ENCODE measurements around the gene KRTAP4-12.

- TF ChIP-seq, protein P1, sequence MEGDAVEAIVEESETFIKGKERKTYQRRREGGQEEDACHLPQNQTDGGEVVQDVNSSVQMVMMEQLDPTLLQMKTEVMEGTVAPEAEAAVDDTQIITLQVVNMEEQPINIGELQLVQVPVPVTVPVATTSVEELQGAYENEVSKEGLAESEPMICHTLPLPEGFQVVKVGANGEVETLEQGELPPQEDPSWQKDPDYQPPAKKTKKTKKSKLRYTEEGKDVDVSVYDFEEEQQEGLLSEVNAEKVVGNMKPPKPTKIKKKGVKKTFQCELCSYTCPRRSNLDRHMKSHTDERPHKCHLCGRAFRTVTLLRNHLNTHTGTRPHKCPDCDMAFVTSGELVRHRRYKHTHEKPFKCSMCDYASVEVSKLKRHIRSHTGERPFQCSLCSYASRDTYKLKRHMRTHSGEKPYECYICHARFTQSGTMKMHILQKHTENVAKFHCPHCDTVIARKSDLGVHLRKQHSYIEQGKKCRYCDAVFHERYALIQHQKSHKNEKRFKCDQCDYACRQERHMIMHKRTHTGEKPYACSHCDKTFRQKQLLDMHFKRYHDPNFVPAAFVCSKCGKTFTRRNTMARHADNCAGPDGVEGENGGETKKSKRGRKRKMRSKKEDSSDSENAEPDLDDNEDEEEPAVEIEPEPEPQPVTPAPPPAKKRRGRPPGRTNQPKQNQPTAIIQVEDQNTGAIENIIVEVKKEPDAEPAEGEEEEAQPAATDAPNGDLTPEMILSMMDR (IDR thresholded peaks at IDR 0.05): no peak
- no peak for TF ChIP-seq ZNF423 (CRISPR knock-in tag; IDR thresholded peaks at IDR 0.05)
- no peak for TF ChIP-seq ZNF396 (CRISPR knock-in tag; IDR thresholded peaks at IDR 0.05; ENCODE audit: borderline replicate concordance)
- TF ChIP-seq CREB1 (CRISPR knock-in tag; IDR thresholded peaks at IDR 0.05): no peak
Measured at GRCh38 chr17:41107941-41108450, 16.0 kb downstream of the KRTAP4-12 start.

Data from WTC11 (cell line).